ENCODE measurements around the gene PODN. TPM values are rescaled to one million over a fixed set of nuclear protein-coding genes. Genes with fewer than 3 reads are reported as not detected.

Gene PODN
- total and polyA plus RNA-seq, 5 experiments from 2014 or later, result 0.35 TPM; not detected in 4

DNA sequence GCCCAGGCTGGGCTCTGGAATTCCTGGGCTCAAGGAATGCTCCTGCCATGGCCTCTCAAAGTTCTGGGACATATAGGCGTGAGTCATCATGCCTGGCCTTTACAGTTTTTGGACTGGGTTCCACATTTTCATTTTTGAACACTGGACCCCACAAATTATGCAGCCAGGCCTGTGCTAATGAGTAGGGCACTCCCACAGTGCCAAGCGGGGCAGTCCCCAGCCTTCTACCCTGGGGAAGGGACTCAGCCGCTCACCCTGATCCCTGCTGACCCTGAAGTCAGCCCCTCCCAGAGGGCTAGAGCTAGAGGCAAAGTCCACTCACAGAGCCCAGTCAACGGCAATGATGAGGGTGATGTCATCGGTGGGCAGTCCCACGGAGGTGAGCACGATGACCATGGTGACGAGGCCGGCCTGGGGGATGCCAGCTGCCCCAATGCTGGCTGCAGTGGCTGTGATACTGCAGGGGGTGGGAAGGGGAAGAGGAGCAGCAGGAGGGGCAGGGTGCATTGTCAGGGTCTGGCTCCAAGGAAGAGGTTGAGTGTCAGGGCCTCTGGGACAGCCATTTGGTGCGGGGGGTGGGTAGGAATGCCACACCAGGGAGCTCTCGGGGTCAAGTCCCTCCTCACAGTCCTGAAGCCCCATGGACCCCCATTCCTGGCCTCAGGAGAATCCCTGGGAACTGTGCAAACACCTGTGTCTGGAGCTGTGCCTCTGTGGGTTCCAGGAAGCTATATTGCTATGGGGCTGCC, 27.6 kb downstream of the PODN start:
- ATAC-seq, result no peak
- POLR2A ChIA-PET, result no interaction called here
- Mint-ChIP-seq H3K27me3 (peaks cover 0 to 3% (median 0%) of the 10 kb centered on the region in 5 donors), H3K36me3 (no peaks in the 10 kb centered on the region), H3K27ac (no peak overlapping the region), H3K4me3 (no peak overlapping the region), H3K9me3 (no peaks in the 10 kb centered on the region), H3K4me1 (peaks cover 0 to 3% (median under 1%) of the 10 kb centered on the region in 4 donors)
- no peak for DNase-seq

DNA sequence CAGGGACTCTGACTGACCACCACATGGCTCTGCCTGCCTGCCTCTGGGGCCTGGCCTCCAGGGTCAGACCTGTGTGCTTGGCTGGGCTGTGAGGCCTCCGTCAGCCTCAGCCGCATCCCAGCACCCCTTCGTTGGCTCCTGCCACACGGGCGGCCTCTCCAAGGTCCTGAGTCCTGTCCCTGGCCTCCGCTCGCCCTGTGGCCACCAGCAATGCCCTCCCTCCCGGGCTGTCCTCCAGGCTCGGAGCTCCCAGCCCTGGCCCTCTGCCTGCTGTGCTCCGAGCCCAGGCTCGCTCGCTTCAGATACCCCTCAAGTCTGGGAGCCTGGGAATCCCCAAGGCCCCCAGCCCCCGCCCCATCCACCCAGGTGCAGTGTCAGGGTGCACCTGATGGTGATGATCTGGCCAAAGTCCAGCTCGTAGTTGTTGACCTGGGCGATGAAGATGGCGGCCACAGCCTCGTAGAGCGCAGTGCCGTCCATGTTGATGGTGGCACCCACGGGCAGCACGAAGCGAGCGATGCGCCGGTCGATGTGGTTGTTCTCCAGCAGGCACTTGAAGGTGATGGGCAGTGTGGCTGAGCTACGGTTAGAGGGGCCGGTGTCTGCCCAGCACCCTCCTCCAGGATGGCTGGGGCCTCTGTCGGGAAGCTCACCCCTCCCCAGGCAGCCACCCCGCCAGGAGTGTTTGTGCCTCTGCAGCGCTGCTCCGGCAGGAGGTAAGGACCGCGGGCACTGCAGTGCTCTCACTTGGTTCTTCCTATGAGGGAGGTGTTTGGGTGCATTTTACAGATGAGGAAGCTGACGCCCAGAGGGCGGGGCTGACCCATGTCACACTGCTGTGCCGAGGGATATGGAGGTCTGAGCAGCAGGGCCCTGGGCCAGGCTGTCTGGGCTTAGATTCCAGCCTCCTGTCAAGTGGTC, 28.5 kb downstream of the PODN start:
- H3K36me3 Mint-ChIP-seq, result no peaks in the 10 kb centered on the region
- H3K4me3 Mint-ChIP-seq, result no peak overlapping the region
- DNase-seq, result no peak
- no peaks in the 10 kb centered on the region for H3K9me3 Mint-ChIP-seq
- H3K4me1 Mint-ChIP-seq, result peaks cover 0 to 3% (median 0%) of the 10 kb centered on the region in 4 donors
- POLR2A ChIA-PET, result no interaction called here
- H3K27ac Mint-ChIP-seq, result no peak overlapping the region
- ATAC-seq, result no peak
- peaks cover 0 to 3% (median 0%) of the 10 kb centered on the region in 5 donors for H3K27me3 Mint-ChIP-seq

- H3K4me1 Mint-ChIP-seq, result peaks cover 0 to 3% (median 0%) of the 10 kb centered on the region in 4 donors
- ATAC-seq (no peak), DNase-seq (no peak)
- peak overlapping the region in 1 of 10 donors; percentile 31 for H3K27ac Mint-ChIP-seq
- no peak overlapping the region for H3K4me3 Mint-ChIP-seq
- no peaks in the 10 kb centered on the region for H3K36me3 Mint-ChIP-seq
- peaks cover 0 to 3% (median 0%) of the 10 kb centered on the region in 5 donors for H3K27me3 Mint-ChIP-seq
- H3K9me3 Mint-ChIP-seq, result no peaks in the 10 kb centered on the region
- POLR2A ChIA-PET, result no interaction called here
These were observed 30.0 kb downstream of the PODN start for GRCh38 chr1:53091841-53092645.

DNA sequence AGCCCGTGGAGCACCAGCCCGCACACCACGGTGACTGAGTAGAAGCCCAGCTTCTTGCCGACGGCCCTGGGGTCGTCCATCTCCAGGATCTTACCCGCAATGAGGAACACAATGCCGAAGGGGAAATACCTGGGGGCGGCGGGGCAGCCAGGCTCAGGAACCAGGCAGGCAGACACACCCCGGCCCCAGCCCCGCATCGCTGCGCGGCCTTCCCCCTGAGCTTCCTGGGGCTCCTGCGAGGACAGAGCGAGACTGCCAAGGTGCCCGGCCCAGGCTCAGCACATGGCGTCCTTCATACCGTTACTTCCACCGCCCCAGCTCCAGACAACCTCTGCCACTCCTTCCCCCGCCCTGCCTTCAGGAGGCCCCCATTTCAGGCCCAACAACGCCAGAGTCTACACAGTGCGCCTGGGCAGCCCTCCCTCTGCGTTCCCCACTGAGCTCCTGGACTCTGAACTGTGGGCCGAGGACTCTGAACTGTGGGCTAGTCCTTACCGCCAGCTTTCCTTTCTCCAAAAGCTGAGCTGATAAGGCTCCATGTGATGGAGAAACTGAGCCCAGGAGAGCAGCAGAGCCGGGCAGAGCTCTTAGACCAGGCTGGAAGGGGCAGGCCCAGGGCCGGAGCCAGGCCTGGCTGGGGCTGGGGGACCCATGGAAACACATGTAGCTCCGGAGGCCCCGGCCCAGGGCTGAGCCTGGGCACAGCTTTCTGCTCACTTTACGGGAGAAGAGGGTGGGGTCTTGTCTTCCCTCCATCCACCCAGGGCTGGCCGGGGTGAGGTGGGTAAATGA, 30.8 kb downstream of the PODN start:
- Mint-ChIP-seq H3K4me3 (no peak overlapping the region), H3K27ac (no peak overlapping the region), H3K9me3 (no peaks in the 10 kb centered on the region), H3K4me1 (peaks cover 0 to 3% (median 0%) of the 10 kb centered on the region in 4 donors), H3K36me3 (no peaks in the 10 kb centered on the region), H3K27me3 (peaks cover 0 to 3% (median 0%) of the 10 kb centered on the region in 5 donors)
- DNase-seq, result no peak
- ATAC-seq, result no peak
- POLR2A ChIA-PET, result no interaction called here

GRCh38 chr1:53093451-53093754, 31.4 kb downstream of the PODN start:
- no peak for ATAC-seq
- no peak for DNase-seq
- Mint-ChIP-seq H3K27ac (no peak overlapping the region), H3K9me3 (no peaks in the 10 kb centered on the region), H3K27me3 (peaks cover 0 to 3% (median 0%) of the 10 kb centered on the region in 5 donors), H3K4me1 (peaks cover 0 to 3% (median 0%) of the 10 kb centered on the region in 4 donors), H3K36me3 (no peaks in the 10 kb centered on the region), H3K4me3 (no peak overlapping the region)
- POLR2A ChIA-PET, result no interaction called here

- peak overlapping the region in 1 of 10 donors; percentile 37 for H3K27ac Mint-ChIP-seq
- H3K36me3 Mint-ChIP-seq, result no peaks in the 10 kb centered on the region
- peaks cover 0 to 3% (median 0%) of the 10 kb centered on the region in 4 donors for H3K4me1 Mint-ChIP-seq
- H3K9me3 Mint-ChIP-seq, result no peaks in the 10 kb centered on the region
- POLR2A ChIA-PET, result no interaction called here
- peaks cover 0 to 3% (median 0%) of the 10 kb centered on the region in 5 donors for H3K27me3 Mint-ChIP-seq
- DNase-seq (no peak), ATAC-seq (no peak)
- H3K4me3 Mint-ChIP-seq, result no peak overlapping the region
These were observed 31.9 kb downstream of the PODN start for GRCh38 chr1:53093778-53094532.

- Mint-ChIP-seq H3K27ac (peak overlapping the region in 1 of 10 donors; percentile 37), H3K27me3 (peaks cover 0 to 3% (median 0%) of the 10 kb centered on the region in 5 donors), H3K9me3 (no peaks in the 10 kb centered on the region), H3K4me3 (no peak overlapping the region), H3K4me1 (peaks cover 0 to 3% (median 0%) of the 10 kb centered on the region in 4 donors), H3K36me3 (no peaks in the 10 kb centered on the region)
- POLR2A ChIA-PET, result no interaction called here
- no peak for ATAC-seq
- DNase-seq, result no peak
These were observed 32.5 kb downstream of the PODN start for GRCh38 chr1:53094533-53094919.

- DNase-seq (no peak), ATAC-seq (no peak)
- POLR2A ChIA-PET, result no interaction called here
- Mint-ChIP-seq H3K27ac (no peak overlapping the region), H3K4me3 (no peak overlapping the region), H3K27me3 (peaks cover 1 to 12% (median 3%) of the 10 kb centered on the region in 5 donors), H3K36me3 (no peaks in the 10 kb centered on the region), H3K9me3 (no peaks in the 10 kb centered on the region), H3K4me1 (peaks cover 4 to 12% (median 12%) of the 10 kb centered on the region in 4 donors)
These were observed 42.4 kb downstream of the PODN start for GRCh38 chr1:53104289-53104913.

DNA sequence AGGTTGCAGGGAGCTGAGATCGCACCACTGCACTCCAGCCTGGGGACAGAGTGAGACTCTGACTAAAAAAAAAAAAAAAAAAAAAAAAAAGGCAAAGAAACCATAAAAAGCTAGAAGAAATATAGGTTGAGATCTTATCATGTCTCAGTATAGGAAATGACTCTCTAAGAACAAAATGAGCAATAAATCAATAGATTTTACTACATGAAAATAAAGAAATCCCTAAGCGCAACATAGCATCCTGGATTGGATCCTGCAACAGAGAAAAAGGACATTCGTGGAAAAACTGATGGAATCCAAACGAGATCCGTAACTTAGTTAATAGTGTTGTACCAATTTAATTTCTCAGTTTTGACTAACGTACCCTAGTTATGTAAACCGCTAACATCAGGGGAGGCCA, 45.1 kb downstream of the PODN start:
- Mint-ChIP-seq H3K36me3 (no peaks in the 10 kb centered on the region), H3K27me3 (peaks cover 2 to 16% (median 4%) of the 10 kb centered on the region in 5 donors), H3K27ac (no peak overlapping the region), H3K4me1 (peaks cover 9 to 21% (median 15%) of the 10 kb centered on the region in 4 donors), H3K9me3 (no peaks in the 10 kb centered on the region), H3K4me3 (no peak overlapping the region)
- ATAC-seq (no peak), DNase-seq (no peak)
- POLR2A ChIA-PET, result no interaction called here

DNA sequence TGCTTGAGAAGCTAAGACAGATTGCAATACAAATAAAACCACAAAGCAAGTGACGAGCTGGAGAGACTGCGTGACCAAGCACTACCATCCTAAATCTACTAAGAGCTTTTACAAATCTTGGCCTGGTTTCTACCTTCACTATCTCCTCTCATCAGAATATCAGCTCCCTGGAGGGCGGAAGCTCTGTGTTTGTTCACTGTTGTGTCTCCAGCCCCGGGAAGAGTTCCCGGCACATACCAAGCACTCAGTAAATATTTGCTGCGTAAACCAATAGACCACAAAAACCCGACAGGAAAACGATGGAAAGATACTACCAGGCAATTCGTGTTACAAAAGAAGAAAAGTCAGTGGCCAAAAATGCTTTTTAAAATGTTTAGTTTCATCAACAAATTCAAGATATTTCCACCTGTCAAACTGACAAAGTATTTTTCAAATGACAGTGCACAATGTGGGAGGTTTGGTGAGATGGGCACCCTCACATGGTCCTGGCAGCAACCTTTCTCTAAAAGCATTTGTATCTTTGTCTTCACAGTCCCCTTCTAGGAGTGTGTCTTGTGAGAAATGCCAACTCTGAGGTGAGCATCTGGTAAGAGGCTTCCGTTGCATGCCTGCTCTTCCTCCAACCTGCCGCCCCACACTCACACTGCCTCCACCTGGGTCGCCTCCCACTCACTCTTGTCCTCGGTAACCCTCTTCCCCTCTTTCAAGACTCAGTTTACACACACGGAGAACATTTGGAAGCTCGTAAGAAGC, 45.7 kb downstream of the PODN start:
- ATAC-seq, result peak in 1 of 2 donors; percentile 27
- peak overlapping the region in 5 of 10 donors; percentile 11 to 83 (median 43) for H3K27ac Mint-ChIP-seq
- POLR2A ChIA-PET, result no interaction called here

More for the DNA sequence above, 45.7 kb downstream of the PODN start:
- no peaks in the 10 kb centered on the region for H3K9me3 Mint-ChIP-seq
- DNase-seq, result no peak
- peaks cover 2 to 16% (median 3%) of the 10 kb centered on the region in 5 donors for H3K27me3 Mint-ChIP-seq
- peaks cover 9 to 21% (median 15%) of the 10 kb centered on the region in 4 donors for H3K4me1 Mint-ChIP-seq
- H3K36me3 Mint-ChIP-seq, result no peaks in the 10 kb centered on the region
- peak overlapping the region in 6 of 10 donors; percentile 5 to 53 (median 16) for H3K4me3 Mint-ChIP-seq
